IMR-90 (cell line): Measurements from ENCODE around the gene TRABD. TPM values are rescaled to one million over a fixed set of nuclear protein-coding genes. Genes with fewer than 3 reads are reported as not detected.
"Not testable (repeated sequence)": the region's sequence is repeated elsewhere in the genome, so short reads cannot be mapped to it uniquely, and the experiment has no call there.

Experiments
- ATAC-seq: fragments of 200-7000 bp; cut with Tn5 transposase; 2 replicates; pipeline ENCODE4 v1.9.1; 2020; ENCODE audit warnings: low read depth, mild to moderate bottlenecking, moderate library complexity
- BruUV-seq: library from RNA; stranded (reverse); fragments of 400-500 nt; replicated peaks from 2 replicates; lab custom pipeline; 2021; lab: Mats Ljungman, UMichigan
- CTCF ChIA-PET: fragments of 300-600 bp; formaldehyde crosslinking; extraction: SDS; loops from one replicate; lab custom pipeline; 2021; ENCODE audit warnings: antibody characterized with exemption; lab: Yijun Ruan, JAX
- POLR2A ChIA-PET: fragments of 300-600 bp; sonication (Branson Sonifier 250); formaldehyde crosslinking; loops from one replicate; lab custom pipeline; 2022; ENCODE audit warnings: antibody characterized with exemption; ENCODE audit not compliant: unreplicated experiment; lab: Charles Lee
- DNase-seq: peaks from one replicate; pipeline ENCODE4 v3.0.0; 2013
- H2AFZ ChIP-seq: replicated peaks from 2 replicates; pipeline ENCODE3; 2013; ENCODE audit warnings: low read length, mild to moderate bottlenecking; ENCODE audit not compliant: poor library complexity
- H2AK5ac ChIP-seq: 2 replicates; pipeline ENCODE4 v1.6.1; 2013; ENCODE audit warnings: low read depth, low read length, inconsistent platforms
- H2AK9ac ChIP-seq: replicated peaks from 2 replicates; pipeline ENCODE3; 2013; ENCODE audit warnings: mild to moderate bottlenecking, low read depth, low read length, moderate library complexity; ENCODE audit not compliant: poor library complexity
- H2BK120ac ChIP-seq: 2 replicates; pipeline ENCODE4 v1.6.1; 2013; ENCODE audit warnings: low read depth, low read length, inconsistent platforms
- H2BK15ac ChIP-seq: 3 replicates; pipeline ENCODE4 v1.6.1; 2013; ENCODE audit warnings: low read depth, low read length, inconsistent platforms
- H2BK20ac ChIP-seq: 2 replicates; pipeline ENCODE4 v1.6.1; 2013; ENCODE audit warnings: low read depth, mild to moderate bottlenecking, inconsistent platforms, low read length, moderate library complexity
- H2BK5ac ChIP-seq: 2 replicates; pipeline ENCODE4 v1.6.1; 2013; ENCODE audit warnings: mild to moderate bottlenecking, low read depth, low read length, inconsistent platforms; ENCODE audit not compliant: poor library complexity, severe bottlenecking
- H3K14ac ChIP-seq: replicated peaks from 2 replicates; pipeline ENCODE4 v1.6.1; 2013; ENCODE audit warnings: low read depth, low read length, inconsistent platforms
- H3K18ac ChIP-seq: 2 replicates; pipeline ENCODE4 v1.6.1; 2013; ENCODE audit warnings: low read depth, low read length, control low read depth
- H3K23ac ChIP-seq: 2 replicates; pipeline ENCODE4 v1.6.1; 2013; ENCODE audit warnings: low read depth, low read length, inconsistent platforms
- H3K27ac ChIP-seq: 2 replicates; pipeline ENCODE4 v1.5.1; 2013; ENCODE audit warnings: mild to moderate bottlenecking, control low read depth, low read length; ENCODE audit not compliant: insufficient read depth
- H3K27me3 ChIP-seq: 2 replicates; pipeline ENCODE4 v1.6.1; 2013; ENCODE audit warnings: low read length; ENCODE audit not compliant: control insufficient read depth, insufficient read depth
- H3K36me3 ChIP-seq: 2 replicates; pipeline ENCODE4 v1.6.1; 2013; ENCODE audit warnings: low read length, mixed read lengths; ENCODE audit not compliant: control insufficient read depth, insufficient read depth
- H3K4ac ChIP-seq: 2 replicates; pipeline ENCODE4 v1.6.1; 2013; ENCODE audit warnings: low read depth, low read length, inconsistent platforms
- H3K4me1 ChIP-seq: 2 replicates; pipeline ENCODE4 v1.6.1; 2013; ENCODE audit warnings: low read length, mixed read lengths; ENCODE audit not compliant: control insufficient read depth, insufficient read depth
- H3K4me2 ChIP-seq: 2 replicates; pipeline ENCODE4 v1.6.1; 2013; ENCODE audit warnings: low read depth, mild to moderate bottlenecking, control low read depth, low read length, moderate library complexity
- H3K4me3 ChIP-seq: 2 replicates; pipeline ENCODE4 v1.5.1; 2013; ENCODE audit warnings: low read depth, mild to moderate bottlenecking, control low read depth, low read length, moderate library complexity; ENCODE audit not compliant: insufficient read depth
- H3K56ac ChIP-seq: 2 replicates; pipeline ENCODE4 v1.6.1; 2013; ENCODE audit warnings: low read length, inconsistent platforms; ENCODE audit not compliant: insufficient read depth; ENCODE audit errors: extremely low read depth
- H3K79me1 ChIP-seq, 2 experiments: 2 replicates each; pipeline ENCODE4 v1.6.1; 2013; ENCODE audit warnings: low read length in 2 of 2, inconsistent platforms in 1 of 2, low read depth in 1 of 2
- H3K9ac ChIP-seq: 2 replicates; pipeline ENCODE4 v1.6.1; 2013; ENCODE audit warnings: low read depth, low read length, control low read depth
- H3K9me1 ChIP-seq: 2 replicates; pipeline ENCODE4 v1.6.1; 2013; ENCODE audit warnings: low read length, inconsistent platforms; ENCODE audit not compliant: insufficient read depth
- H3K9me3 ChIP-seq: 2 replicates; pipeline ENCODE4 v1.6.1; 2013; ENCODE audit warnings: low read length; ENCODE audit not compliant: control insufficient read depth, insufficient read depth
- H4K20me1 ChIP-seq: 2 replicates; pipeline ENCODE4 v1.6.1; 2013; ENCODE audit warnings: low read length, inconsistent platforms; ENCODE audit not compliant: insufficient read depth
- H4K5ac ChIP-seq: 2 replicates; pipeline ENCODE4 v1.6.1; 2013; ENCODE audit warnings: mild to moderate bottlenecking, low read depth, low read length, control low read depth
- H4K8ac ChIP-seq, 2 experiments: 2 replicates each; pipeline ENCODE4 v1.6.1; 2013; ENCODE audit warnings: low read depth in 2 of 2, low read length in 2 of 2, control low read depth in 1 of 2, inconsistent platforms in 1 of 2
- H4K91ac ChIP-seq: 2 replicates; pipeline ENCODE4 v1.6.1; 2013; ENCODE audit warnings: low read depth, low read length, inconsistent platforms; ENCODE audit not compliant: insufficient read depth
- WGBS, 2 experiments: methylation state at CpG; one replicate each; pipeline versions ENCODE4 v1.1.5 to v1.1.7; 2013; ENCODE audit warnings: missing lambda C conversion rate in 2 of 2; ENCODE audit not compliant: insufficient read length in 1 of 2; ENCODE audit errors: extremely low coverage in 2 of 2; 5-methylcytosine and 5-hydroxymethylcytosine counted together
- dilution Hi-C: fragments of 300-500 bp; cut with HindIII; formaldehyde crosslinking; loops from one replicate; pipeline ENCODE4 v1.14.3; 2018; ENCODE audit warnings: low sequenced_read_pairs; ENCODE audit not compliant: unreplicated experiment
- in situ Hi-C: fragments of 300-500 bp; cut with MboI; formaldehyde crosslinking; loops from 3 replicates; pipeline ENCODE4 v1.14.3; 2019; ENCODE audit warnings: low sequenced_read_pairs, inconsistent platforms, mixed read lengths
- intact Hi-C: fragments of 100-400 bp; cut with micrococcal nuclease; formaldehyde crosslinking; loops from 2 replicates; pipeline ENCODE4 v1.10.0; 2022
- polyA plus RNA-seq, 3 experiments: library from polyadenylated mRNA; depleted of rRNA; stranded (reverse); fragments of >200 nt; gene quantifications; 2 replicates each; pipeline ENCODE4 v1.2.3, GENCODE V29; 2012; ENCODE audit warnings: low replicate concordance in 1 of 3
- total RNA-seq: library from RNA; depleted of rRNA; stranded (reverse); fragments of >200 nt; gene quantifications from 2 replicates; pipeline ENCODE4 v1.2.3, GENCODE V29; 2012

Gene TRABD
- total and polyA plus RNA-seq, 2 of the 4 experiments (the other 2 are of a cell fraction), result 13.4 to 42.7 TPM

DNA sequence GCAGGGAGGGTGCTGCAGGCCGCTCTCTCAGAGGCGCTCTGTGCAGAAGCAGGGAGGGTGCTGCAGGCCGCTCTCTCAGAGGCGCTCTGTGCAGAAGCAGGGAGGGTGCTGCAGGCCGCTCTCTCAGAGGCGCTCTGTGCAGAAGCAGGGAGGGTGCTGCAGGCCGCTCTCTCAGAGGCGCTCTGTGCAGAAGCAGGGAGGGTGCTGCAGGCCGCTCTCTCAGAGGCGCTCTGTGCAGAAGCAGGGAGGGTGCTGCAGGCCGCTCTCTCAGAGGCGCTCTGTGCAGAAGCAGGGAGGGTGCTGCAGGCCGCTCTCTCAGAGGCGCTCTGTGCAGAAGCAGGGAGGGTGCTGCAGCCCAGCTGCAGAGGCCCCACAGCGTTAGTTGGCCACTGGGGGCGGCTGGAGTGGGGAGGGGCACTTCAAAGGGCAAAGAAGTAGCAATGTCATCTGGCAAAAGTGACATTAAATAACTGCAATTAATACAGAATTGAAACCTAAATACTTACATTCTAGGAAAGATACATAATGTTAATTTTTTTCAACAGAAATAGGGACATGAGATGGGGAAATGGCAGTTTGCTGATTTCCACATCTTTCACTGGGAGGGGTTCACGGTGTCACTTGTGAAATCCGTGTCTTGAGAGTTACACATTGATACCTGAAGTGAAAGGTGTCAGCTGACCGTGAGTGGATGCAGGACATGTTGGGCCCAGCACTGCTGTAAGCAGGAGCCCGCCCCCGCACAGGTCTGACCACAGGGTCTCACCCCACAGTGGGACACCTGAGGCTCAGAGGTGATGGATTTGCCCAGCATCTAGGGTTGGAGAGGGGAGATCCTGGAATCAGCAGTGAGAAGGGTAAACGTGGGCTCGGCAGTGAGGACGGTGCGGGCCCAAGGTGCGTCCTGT is 38.2 kb upstream of the TRABD start:
- H3K14ac ChIP-seq, POLR2A ChIA-PET, BruUV-seq, H4K5ac ChIP-seq, H2BK15ac ChIP-seq, H3K27me3 ChIP-seq, H3K36me3 ChIP-seq, H4K8ac ChIP-seq, ATAC-seq, H2BK20ac ChIP-seq, CTCF ChIA-PET, H3K4me2 ChIP-seq, H2AK9ac ChIP-seq, H3K9ac ChIP-seq, H4K20me1 ChIP-seq, H3K4ac ChIP-seq, H2BK5ac ChIP-seq, H2AK5ac ChIP-seq, H4K91ac ChIP-seq, DNase-seq, H3K9me1 ChIP-seq, H3K79me1 ChIP-seq, H3K9me3 ChIP-seq, H2BK120ac ChIP-seq, H3K4me1 ChIP-seq, H3K27ac ChIP-seq, H3K4me3 ChIP-seq, H2AFZ ChIP-seq, H3K23ac ChIP-seq, H3K56ac ChIP-seq, H3K18ac ChIP-seq, dilution Hi-C loops: not testable (repeated sequence)
- intact Hi-C loops (loop anchor here (1.0 kb wide), 1 partner anchor 39 kb away; no protein-coding TSS in a partner anchor), in situ Hi-C loops (loop anchor here (5.0 kb wide), 1 partner anchor 65 kb away; no protein-coding TSS in a partner anchor)
- 100% methylated on average over 1 of the region's 26 CpGs; no CpG with 5 or more reads in 1 of the 2 experiments for WGBS, 2 experiments
